HCEC 1CT (cell line): ENCODE data around the gene IGF1R.

ENCODE experiments used
- DNase-seq: peaks from one replicate; pipeline ENCODE4 v3.0.0-alpha.2; 2017

The IGF1R gene

DNA sequence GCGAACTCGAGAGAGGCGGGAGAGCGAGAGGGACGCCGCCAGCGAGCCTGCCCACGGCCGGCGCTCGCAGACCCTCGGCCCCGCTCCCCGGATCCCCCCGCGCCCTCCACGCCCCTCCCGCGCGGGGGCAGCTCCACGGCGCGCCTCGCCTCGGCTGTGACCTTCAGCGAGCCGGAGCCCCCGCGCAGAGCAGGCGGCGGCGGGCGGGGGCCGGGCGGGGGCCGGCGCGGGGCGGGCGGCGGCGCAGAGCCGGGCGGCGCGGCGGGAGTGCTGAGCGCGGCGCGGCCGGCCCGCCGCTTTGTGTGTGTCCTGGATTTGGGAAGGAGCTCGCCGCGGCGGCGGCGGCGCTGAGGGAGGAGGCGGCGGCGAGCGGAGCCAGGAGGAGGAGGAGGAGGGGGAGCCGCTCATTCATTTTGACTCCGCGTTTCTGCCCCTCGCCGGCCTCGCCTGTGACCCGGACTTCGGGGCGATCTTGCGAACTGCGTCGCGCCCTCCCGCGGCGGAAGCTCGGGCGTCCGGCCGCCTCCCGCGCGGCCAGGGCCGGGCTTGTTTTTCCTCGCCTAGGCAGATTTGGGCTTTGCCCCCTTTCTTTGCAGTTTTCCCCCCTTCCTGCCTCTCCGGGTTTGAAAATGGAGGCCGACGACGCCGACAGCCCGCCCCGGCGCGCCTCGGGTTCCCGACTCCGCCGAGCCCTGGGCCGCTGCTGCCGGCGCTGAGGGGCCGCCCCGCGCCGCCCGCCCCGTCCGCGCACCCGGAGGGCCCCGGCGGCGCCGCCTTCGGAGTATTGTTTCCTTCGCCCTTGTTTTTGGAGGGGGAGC, 524 bp downstream of the IGF1R start:
- peak; percentile 51 for DNase-seq

DNA sequence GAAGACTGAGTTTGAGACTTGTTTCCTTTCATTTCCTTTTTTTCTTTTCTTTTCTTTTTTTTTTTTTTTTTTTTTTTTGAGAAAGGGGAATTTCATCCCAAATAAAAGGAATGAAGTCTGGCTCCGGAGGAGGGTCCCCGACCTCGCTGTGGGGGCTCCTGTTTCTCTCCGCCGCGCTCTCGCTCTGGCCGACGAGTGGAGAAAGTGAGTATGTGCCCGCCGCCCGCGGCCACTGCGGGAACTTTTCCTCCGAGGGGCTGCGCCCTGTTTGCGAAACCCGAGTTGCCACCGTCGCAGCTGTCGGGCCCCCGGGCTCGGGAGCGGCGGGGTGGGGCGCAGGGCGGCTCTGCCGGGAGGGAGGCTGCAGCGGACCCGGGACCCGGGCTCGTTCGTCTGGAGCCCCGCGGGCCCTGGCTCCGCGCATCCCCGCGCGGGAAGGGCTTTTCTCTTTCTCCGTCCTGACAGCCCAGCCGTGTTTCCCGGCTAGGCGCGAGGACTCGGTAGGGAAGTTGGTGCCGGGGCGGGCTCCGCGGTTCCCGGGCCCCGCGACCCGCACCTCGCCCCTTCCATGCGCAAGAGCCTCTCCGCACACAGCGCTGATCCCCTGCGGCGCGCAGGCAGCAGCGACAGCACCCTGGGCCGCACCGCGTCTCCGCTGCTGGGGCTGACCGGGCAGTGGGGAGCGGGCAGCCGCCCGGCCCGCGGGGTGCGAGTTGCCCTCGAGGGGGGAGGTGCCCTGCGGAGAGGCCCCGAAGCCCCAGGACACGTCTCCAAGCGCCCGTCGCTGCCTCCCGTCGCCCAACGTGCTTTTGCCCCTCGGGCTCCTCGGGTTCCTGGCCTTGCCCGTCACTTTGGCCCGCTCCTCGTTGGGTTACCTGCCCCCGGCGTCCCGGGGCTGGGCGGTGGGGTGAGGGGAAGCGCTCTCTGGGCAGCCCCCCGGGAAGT, 1.4 kb downstream of the IGF1R start:
- peak; percentile 25 for DNase-seq

DNA sequence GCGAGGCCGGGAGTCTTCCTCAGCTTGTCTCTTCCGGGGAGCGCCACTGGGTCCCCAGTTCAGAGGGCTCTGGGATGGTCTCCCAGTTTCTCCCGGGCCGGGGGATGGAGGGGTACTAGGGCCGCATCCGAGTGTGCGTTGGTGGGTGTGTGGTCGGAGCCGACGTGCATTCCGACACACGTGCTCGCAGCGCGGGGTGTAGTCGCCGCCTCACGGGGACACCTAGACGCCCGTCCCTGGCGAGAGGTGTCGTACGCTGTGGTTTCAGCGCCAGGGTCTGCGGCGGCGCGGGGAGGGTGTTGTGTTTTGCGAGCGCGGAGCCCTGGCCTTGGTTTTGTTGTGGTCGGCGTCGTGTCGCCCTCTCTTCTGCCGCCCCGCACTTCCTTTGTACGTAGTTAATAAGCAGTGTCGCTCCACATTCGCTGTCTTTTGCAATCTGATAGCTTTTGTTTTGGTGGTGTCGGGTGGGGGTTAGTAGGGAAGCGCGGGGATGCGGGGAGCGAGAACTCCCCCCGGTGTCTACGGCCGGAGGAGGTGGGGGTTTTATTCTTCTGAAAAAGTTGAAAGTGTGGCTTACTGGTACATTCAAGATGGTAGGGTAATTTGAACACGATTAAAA, 2.2 kb downstream of the IGF1R start:
- peak; percentile 64 for DNase-seq

DNA sequence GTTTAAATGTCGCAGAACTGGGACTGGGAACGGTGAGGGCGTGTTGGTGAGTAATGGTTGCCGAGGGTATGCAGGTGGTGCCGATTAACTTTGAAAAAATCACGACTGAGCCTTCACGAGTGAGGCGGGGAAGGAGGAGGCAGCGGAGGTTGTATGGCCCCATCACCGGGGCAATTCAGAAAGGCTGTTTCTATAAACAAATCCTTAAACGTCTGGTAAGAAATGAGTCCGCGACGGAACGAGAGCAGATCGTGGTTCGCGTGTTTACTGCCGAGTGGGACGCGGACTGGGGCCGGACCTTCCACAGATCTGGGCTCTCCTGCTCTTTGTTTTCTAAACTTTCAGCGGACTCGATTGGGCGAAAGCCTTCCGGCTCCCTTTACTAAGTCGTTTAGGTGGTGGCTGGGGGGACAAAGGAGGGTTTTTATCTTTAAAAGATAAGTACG, 2.7 kb downstream of the IGF1R start:
- peak; percentile 11 for DNase-seq

GRCh38 chr15:98651581-98652220, 3.4 kb downstream of the IGF1R start:
- DNase-seq, result peak; percentile 39

- no peak for DNase-seq
Observed at GRCh38 chr15:98653686-98654085, 5.3 kb downstream of the IGF1R start.

- DNase-seq, result no peak
Observed at GRCh38 chr15:98654790-98655360, 6.5 kb downstream of the IGF1R start.

- DNase-seq, result no peak
Observed at GRCh38 chr15:98655732-98656131, 7.4 kb downstream of the IGF1R start.

DNA sequence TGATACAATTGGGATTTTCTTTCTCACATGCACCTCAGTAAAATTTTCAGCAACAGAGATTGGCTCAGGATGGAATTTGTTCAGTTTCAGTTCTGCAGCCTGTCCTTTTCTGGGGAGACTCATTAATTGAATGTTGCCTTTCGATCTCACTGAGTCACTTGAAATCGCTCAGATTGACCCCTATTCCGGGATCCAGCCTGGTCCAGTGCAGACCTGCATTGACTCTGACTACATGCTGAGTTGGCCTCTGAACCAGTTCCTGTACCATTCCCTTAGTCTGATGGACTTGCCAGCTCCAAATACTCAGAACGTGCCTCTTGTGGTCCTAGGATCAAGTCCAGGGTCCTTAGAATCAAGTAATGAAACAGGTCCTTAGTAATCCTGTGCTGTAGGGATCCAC, 9.4 kb downstream of the IGF1R start:
- peak; percentile 61 for DNase-seq

GRCh38 chr15:98658831-98659699, 10.7 kb downstream of the IGF1R start:
- peak; percentile 50 for DNase-seq

DNA sequence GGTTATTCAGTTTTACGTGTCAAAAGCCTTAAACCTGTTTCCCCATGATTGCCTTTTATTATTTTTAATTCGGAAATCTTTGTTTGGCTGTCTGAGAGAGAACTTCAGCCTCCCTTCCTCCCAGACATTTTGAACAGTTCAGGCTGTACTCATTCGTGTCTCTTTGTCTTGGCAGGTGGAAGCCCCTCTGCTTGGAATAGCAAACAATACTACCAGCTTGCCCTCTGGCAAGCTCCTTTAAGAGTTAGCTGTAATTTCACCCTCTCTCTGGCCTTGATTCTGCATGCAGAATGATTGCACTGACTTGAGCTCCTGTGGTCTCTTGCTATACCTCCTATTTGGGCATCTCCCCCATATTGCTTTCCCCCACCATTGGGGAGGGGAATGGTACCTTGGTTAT, 11.7 kb downstream of the IGF1R start:
- no peak for DNase-seq

DNA sequence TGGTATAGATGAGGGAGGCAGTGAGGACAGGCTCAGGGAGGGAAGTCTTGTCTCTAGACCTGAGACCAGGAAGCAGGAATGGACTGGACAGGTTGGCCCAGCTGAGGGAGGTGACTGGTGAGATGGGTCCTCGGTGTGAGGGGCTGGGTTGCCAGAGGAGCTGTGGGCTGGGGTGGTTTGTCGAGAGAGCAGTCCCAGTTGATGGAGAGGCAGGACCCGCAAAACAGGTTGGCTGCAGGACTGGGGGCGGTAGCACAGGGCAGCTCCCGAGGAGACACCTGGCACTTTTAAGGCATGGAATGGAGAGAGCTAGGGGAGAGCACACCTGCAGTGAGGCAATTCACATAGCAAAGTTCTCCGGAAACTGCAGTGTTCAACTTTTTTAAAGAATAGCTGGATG, 14.7 kb downstream of the IGF1R start:
- DNase-seq, result no peak

- DNase-seq, result no peak
Observed at GRCh38 chr15:98663606-98664005, 15.3 kb downstream of the IGF1R start.

DNA sequence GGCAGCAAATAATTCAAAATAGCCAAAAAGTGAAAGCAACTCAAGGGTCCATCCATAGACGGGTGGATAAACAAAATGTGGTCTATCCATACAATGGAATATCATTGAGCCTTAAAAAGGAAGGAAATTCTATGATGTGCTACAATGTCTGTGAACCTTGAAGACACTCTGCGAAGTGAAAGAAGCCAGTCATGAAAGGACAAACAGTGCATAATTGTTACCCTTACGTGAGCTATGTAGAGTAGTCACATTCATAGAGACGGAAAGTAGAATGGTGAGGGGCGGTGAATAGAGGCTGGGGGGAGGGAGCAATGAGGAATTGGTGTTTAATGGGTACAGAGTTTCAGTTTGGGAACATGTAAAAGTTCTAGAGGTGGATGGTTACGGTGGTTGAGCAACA, 18.1 kb downstream of the IGF1R start:
- DNase-seq, result no peak

DNA sequence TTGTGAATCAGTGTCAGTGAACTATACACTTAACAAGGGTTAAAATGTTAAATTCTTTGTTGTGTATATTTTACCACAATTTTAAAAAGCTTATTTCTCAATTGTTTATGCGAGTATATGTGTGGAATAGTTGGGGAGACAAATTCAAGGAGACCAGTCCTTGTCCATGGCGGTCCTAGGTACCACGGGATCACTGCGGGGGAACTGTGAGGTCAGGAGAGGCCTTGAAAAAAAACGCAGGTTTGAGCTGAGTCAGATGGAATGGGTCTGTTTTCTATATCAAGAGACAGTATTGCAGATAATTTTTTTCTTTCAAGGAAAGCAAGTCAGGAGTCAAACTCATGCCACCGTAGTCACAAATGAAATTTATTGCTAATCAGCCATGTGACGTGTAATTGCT, 18.5 kb downstream of the IGF1R start:
- peak; percentile 29 for DNase-seq

GRCh38 chr15:98667521-98668179, 19.3 kb downstream of the IGF1R start:
- DNase-seq, result no peak

DNA sequence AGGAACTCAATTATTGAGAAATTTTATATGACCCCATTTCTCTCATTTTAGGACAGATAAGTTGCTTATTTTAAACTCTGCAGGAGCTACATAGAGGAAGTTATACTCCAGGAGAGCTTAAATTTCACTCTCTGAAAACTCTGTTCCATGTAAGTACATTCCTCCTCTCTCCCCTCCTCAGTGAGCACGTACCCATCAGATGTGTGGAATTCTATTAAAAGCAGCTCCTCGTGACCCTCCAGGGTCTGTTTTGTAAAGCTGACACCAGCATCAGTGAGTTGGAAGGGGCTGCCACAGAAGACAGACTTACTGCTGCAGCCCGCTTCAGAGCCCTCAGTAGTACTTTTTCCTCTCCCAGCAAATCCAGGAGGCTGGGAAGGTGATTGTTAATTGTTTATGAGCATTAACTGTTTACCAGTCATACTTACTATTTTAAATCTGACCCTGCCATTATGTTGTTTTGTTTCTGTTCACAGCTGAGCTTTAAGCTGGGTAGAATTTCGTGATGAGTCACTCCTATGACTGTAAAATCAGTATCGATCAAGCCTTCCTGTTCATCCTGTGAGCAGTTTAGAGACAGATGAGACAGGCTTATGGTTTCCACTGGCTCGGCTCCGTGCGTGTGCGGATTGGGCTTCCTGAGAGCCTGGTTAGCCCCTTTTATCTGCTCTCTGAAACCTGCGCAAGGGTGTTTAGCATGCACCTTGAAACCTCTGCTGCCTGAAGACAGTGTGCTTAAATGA, 20.4 kb downstream of the IGF1R start:
- DNase-seq, result peak; percentile 76

DNA sequence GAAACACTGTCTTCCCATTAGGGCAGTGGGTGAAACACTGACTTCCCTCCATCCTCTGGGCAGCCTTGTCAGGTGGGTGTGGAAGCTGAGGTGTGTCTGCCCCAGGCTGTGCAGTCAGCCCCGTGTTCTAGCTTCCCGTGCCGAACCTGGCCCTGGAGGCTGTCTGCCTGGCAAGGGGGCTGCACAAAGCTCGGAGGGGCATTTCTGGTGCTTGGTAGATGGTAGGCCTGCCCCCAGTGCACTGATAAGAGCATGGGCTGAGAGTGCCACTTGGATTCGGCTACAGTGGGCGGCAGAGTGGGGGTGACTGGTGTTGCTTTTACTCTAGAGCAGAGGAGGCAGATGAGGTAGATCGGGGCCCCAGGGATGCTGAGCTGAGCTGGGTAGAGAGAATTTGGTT, 21.3 kb downstream of the IGF1R start:
- no peak for DNase-seq

DNA sequence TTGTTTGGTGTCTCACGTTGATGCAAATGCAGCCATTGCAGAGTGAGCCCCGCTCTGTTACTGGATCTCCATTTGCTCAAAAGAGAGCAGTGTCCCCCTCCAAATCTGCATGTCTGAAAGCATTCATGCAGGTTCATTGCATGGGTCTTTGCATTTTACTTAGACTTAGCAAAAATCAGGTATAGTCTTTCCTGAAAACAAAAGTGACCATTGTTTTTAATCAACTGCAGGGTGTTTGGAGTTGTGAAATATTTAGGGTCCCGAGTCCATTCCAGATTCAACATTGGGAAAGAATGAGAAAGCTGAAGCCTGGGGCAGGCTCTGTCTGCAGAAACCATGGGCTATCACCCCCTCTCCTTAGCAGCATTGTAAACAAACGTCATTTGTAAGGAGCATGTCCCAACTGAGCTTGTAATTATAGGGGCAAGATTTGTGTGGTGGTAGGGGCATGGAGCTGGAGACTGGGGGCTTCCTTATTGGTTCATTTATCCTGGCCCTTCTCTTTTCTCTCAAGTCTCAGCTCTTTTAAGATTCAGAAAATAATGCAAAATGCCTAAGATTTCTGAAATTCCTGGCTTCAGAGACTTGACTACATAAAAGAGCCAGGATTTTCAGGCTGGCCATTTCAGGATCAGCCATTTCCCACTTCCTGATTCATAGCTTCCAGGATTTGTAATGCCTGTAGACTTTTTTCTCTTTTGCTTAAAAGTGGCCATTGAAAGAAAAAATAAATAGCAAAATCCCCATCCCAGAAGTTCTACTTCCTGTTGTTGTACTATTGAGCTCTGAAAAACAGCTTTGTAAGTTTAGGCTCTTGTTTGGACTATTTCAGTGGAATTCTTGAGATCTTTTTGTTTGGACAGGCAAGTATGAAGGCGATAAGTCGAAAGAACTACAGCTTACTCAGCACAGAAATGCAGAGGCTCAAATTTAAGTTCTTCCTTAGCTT, 23.0 kb downstream of the IGF1R start:
- DNase-seq, result peak; percentile 41
